ENCODE measurements around the gene UBE2J2. TPM values are rescaled to one million over a fixed set of nuclear protein-coding genes. Genes with fewer than 3 reads are reported as not detected.

The UBE2J2 gene
- total and polyA plus RNA-seq, 9 donors, result 35.8 to 55.6 (median 41.2) TPM

DNA sequence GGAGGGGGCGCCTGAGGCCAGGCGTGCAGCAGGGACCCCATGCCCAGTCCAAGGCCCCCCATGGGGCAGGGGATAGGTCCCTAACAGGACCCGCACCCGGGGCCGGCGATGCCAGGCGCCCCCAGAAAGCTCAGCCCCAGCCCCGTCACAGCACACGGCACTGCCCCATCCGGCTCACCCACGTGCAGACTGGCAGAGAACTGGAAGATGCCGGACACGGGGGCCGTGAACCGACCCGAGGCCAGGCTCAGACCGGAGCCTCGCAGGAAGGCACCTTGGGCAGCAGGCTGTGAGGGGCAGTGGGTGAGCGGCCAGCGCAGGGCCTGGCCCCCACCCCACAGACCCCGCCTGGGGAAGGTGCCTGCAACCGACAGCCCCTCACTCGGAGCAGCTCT lies 30.4 kb downstream of the UBE2J2 start:
- intact Hi-C loops (cut with DNase I), result no loop called here
- WGBS, 3 donors, result 79 to 92% (median 91%) methylated on average over 7 to 23 of the region's 23 CpGs
- H3K36me3 ChIP-seq, result no peaks in the 10 kb centered on the region
- TF ChIP-seq EP300 (IDR thresholded peaks at IDR 0.05) (no peak), POLR2A (IDR thresholded peaks at IDR 0.05) (no peak), CTCF (IDR thresholded peaks at IDR 0.05) (no peak)
- H3K4me3 ChIP-seq, result no peak overlapping the region
- DNase-seq, result no peak
- H3K9me3 ChIP-seq, result no peaks in the 10 kb centered on the region
- peaks cover 10% of the 10 kb centered on the region for H3K27me3 ChIP-seq
- no peaks in the 10 kb centered on the region for H3K4me1 ChIP-seq (ENCODE audit: insufficient read depth)
- no peak overlapping the region for H3K27ac ChIP-seq

DNA sequence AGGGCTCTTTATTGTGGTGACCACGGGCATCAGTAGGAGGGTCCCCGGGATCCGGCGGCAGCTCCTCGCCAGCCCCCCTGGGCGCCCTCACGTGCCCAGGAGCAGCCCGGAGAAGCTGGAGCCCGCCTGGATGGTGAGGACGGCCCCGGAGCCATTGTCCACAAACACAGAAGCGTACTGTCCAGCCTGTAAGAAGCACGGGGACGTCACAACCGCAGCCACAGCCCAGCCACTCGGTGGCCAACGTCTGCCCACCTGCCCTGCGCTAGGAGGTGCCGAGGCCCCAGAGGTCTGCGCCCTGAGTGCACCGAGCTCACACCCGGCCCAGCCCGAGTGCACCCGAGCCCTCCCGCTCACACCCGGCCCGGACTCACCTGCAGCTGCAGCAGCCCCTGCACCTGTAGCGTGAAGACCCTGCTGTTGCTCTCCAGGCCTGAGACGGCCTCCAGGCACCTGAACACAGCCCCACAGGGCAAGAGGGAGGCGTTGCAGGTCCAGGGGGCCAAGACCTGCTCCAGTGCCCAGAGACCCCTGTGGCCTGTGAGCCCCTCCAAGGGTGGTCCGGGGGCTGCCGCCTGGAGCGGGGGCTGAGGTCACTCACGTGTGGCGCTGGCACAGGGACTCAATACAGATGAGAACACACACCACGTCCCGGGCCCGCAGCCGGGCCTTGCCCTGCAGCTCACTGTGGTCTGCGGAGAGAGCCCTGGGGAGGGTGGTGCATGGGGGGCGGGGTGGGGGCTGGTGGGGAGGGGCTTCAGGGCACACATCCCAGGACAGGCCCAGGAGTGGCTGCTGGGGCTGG lies 31.0 kb downstream of the UBE2J2 start:
- Histone ChIP-seq H3K27ac (no peak overlapping the region), H3K4me1 (ENCODE audit: insufficient read depth) (no peaks in the 10 kb centered on the region), H3K27me3 (peaks cover 10% of the 10 kb centered on the region), H3K9me3 (no peaks in the 10 kb centered on the region), H3K4me3 (no peak overlapping the region), H3K36me3 (no peaks in the 10 kb centered on the region)
- no peak for DNase-seq
- no peak for TF ChIP-seq POLR2A (IDR thresholded peaks at IDR 0.05)
- TF ChIP-seq EP300 (IDR thresholded peaks at IDR 0.05), result no peak
- TF ChIP-seq CTCF (IDR thresholded peaks at IDR 0.05), result no peak
- 72 to 85% (median 83%) methylated on average over 25 to 41 of the region's 41 CpGs for WGBS, 3 donors
- intact Hi-C loops (cut with DNase I), result no loop called here

DNA sequence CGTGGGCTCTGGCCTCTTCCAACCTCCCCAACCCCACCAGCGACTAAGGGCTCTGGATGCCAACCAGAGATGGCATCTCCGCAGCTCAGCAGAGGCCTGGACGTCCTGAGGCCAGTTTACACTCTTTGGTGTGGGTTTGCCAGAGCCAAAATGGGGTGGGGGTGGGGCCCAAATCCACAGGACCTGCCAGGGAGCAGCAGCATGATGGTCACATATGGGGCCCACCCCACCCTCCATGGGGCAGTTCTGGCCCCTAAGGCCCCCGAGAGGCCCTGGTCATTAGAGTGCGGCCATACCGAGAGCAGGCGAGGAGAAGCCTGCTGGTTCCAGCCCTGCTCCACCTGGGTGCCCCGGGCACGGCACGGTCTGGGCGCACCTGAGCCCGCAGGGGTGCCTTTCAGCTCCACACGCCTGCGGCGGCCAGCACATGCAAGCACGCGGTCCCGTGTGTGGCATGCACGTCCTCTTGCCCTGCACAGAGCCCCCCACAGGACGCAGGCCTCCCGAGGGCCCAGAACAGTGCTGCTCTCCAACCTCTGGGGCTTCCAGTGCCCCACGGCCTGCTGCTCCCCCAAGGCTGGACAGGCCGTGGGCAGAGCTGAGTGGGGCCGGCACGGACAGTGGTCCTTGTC lies 31.9 kb downstream of the UBE2J2 start:
- H3K4me3 ChIP-seq, result no peak overlapping the region
- TF ChIP-seq CTCF (IDR thresholded peaks at IDR 0.05) (no peak), EP300 (IDR thresholded peaks at IDR 0.05) (no peak), POLR2A (IDR thresholded peaks at IDR 0.05) (no peak)
- H3K36me3 ChIP-seq, result no peaks in the 10 kb centered on the region
- no peak overlapping the region for H3K27ac ChIP-seq
- 72 to 92% (median 81%) methylated on average over 16 to 26 of the region's 26 CpGs for WGBS, 3 donors
- intact Hi-C loops (cut with DNase I), result no loop called here
- peaks cover 10% of the 10 kb centered on the region for H3K27me3 ChIP-seq
- no peak for DNase-seq
- no peaks in the 10 kb centered on the region for H3K4me1 ChIP-seq (ENCODE audit: insufficient read depth)
- no peaks in the 10 kb centered on the region for H3K9me3 ChIP-seq

DNA sequence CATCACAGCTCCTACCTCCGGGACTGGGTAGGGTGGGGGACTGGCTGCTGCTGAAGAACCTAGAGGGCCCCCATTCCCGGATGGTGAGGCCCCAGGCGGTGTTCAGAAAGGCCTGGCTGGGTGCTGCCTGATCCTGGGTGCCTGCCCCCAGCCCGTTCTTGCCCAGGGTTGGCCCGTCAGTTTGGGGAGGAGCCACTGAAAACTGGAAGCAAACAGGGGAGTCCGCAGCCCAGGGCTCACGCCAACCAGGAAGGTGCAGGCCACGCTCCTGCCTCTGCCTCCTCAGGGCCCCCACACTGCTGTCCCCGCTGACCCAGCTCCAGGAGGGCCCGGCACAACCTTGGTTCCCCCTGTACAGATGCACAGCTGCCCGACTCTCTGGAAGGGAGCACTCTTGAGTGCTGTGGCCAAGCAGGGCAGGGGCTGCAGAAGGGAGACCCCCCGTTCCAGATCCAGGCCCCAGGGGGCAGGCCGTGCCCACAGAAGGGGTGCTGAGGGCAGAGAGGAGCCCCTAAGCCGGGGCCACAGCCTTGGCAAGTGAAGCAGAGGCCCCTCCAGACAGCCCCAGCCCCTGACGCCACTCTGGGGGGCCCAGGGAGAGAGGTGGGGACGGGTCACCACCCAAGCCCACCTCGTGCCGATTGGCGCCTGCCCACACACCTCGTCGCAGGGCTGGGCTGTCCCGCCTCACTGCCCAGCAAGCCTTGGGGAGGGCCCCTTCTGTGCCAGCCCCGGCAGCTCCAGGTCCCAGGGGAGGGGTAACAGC lies 32.6 kb downstream of the UBE2J2 start:
- H3K4me3 ChIP-seq, result no peak overlapping the region
- no peak for DNase-seq
- H3K4me1 ChIP-seq (ENCODE audit: insufficient read depth), result no peaks in the 10 kb centered on the region
- WGBS, 3 donors, result 27 to 46% (median 35%) methylated on average over 14 to 23 of the region's 23 CpGs
- H3K36me3 ChIP-seq, result no peaks in the 10 kb centered on the region
- intact Hi-C loops (cut with DNase I), result no loop called here
- H3K27me3 ChIP-seq, result peaks cover 10% of the 10 kb centered on the region
- H3K9me3 ChIP-seq, result no peaks in the 10 kb centered on the region
- TF ChIP-seq EP300 (IDR thresholded peaks at IDR 0.05) (no peak), CTCF (IDR thresholded peaks at IDR 0.05) (no peak), POLR2A (IDR thresholded peaks at IDR 0.05) (no peak)
- H3K27ac ChIP-seq, result no peak overlapping the region
